ENCODE results near the gene NCAPD2.

DNA sequence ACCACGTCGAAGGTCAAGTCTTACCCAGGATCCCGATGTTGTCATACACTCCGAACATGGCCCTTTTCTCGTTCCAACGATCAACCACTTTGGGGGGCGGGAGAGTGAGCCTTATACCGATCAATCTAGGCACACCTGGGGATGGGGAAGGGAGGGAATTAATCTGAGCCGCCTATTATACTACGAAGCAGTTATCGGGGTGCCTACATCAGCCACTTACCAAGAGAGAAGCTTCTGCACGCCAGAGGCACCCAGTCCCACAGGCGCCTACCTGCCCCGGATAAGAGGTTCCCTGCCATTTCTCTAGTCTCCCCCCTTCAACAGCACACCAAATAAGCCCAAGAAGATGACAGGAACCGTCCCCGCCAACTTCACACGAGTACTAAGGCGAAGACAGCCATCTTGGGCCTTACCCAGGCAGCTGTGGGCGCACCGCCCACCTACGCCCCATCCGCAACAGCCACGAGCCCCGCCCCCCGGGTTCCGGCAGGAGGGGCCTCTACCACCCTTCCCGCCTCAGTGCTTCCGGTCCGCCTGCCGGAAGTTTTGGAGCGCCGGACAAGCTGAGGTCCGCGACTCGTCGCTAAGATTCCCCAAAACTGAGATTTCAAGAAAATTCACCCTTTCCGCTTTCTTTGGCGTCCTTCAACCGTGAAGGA is 935 bp upstream of the NCAPD2 start, which contains the start of gene MRPL51:
- TF ChIP-seq POLR2A (IDR thresholded peaks at IDR 0.05; ENCODE audit: extremely low read depth, insufficient read length), result peak; percentile 88
- peak; percentile 42; the same call in 1 of the 2 replicates for TF ChIP-seq MAX (IDR thresholded peaks at IDR 0.05; ENCODE audit: low read depth, low read length)
- TF ChIP-seq CTCF (IDR thresholded peaks at IDR 0.05; ENCODE audit: low read depth, low read length), result no peak
- TF ChIP-seq MYC (IDR thresholded peaks at IDR 0.05; ENCODE audit: low read depth, low read length), result peak; percentile 39; the same call in 1 of the 2 replicates
